ENCODE data around the gene PGBD5. TPM values are rescaled to one million over a fixed set of nuclear protein-coding genes. Genes with fewer than 3 reads are reported as not detected.

PGBD5 gene
- polyA plus RNA-seq, 1 donor (not counting 4 experiments of a cell fraction or from before 2014, with no cell fraction given), result 0.28 TPM

- no peak overlapping the region for H3K4me2 ChIP-seq (ENCODE audit: control insufficient read depth, extremely low read depth, insufficient read depth, low read depth, low read length)
- no peak for TF ChIP-seq CTCF (optimal IDR thresholded peaks at IDR 0.05 in 1 of 3, IDR thresholded peaks at IDR 0.05 in 1 of 3, conservative IDR thresholded peaks at IDR 0.05 in 1 of 3; ENCODE audit: extremely low read depth in 1 of 3, insufficient read depth in 2 of 3, low read length in 3 of 3)
- no peak for TF ChIP-seq EZH2 (IDR thresholded peaks at IDR 0.05; ENCODE audit: low read length)
- no peaks in the 10 kb centered on the region for H4K20me1 ChIP-seq (ENCODE audit: control insufficient read depth, extremely low read depth, insufficient read depth, low read length)
- no peak overlapping the region for H3K27ac ChIP-seq (ENCODE audit: control insufficient read depth, insufficient read depth, low read length)
- no peaks in the 10 kb centered on the region for H3K9me3 ChIP-seq (ENCODE audit: control insufficient read depth, low read depth, low read length)
- FAIRE-seq, result no peak
- dilution Hi-C loops (cut with MboI; ENCODE audit: extremely low pct_ligation_motif_present, low sequenced_read_pairs), result no loop called here
- H3K9ac ChIP-seq (ENCODE audit: control insufficient read depth, extremely low read depth, insufficient read depth, low read length), result no peak overlapping the region
- no peaks in the 10 kb centered on the region for H3K36me3 ChIP-seq (ENCODE audit: control insufficient read depth in 2 of 2, extremely low read depth in 1 of 2, insufficient read depth in 2 of 2, low read length in 2 of 2)
- no peak overlapping the region for H2AFZ ChIP-seq (ENCODE audit: control insufficient read depth, low read length)
- H3K4me1 ChIP-seq (ENCODE audit: control insufficient read depth, extremely low read depth, insufficient read depth, low read length), result no peaks in the 10 kb centered on the region
- H3K4me3 ChIP-seq (ENCODE audit: control insufficient read depth in 2 of 3, extremely low read depth in 1 of 3, insufficient read depth in 2 of 3, low read depth in 1 of 3, low read length in 3 of 3), result no peak overlapping the region
- H3K27me3 ChIP-seq (ENCODE audit: control insufficient read depth, extremely low read depth, insufficient read depth, low read length), result peaks cover 10% of the 10 kb centered on the region
- H3K79me2 ChIP-seq (ENCODE audit: control insufficient read depth, insufficient read depth, low read length), result no peaks in the 10 kb centered on the region
- no peaks in the 10 kb centered on the region for H3K9me1 ChIP-seq (ENCODE audit: control insufficient read depth, extremely low read depth, insufficient read depth, low read length)
- no peak for DNase-seq (ENCODE audit: low read depth, low spot score)
Measured at GRCh38 chr1:230288641-230289349, 137.3 kb downstream of the PGBD5 start.

- dilution Hi-C loops (cut with MboI; ENCODE audit: extremely low pct_ligation_motif_present, low sequenced_read_pairs), result no loop called here
- Histone ChIP-seq H3K27me3 (ENCODE audit: control insufficient read depth, extremely low read depth, insufficient read depth, low read length) (peaks cover 5% of the 10 kb centered on the region), H4K20me1 (ENCODE audit: control insufficient read depth, extremely low read depth, insufficient read depth, low read length) (no peaks in the 10 kb centered on the region), H3K4me3 (ENCODE audit: control insufficient read depth in 2 of 3, extremely low read depth in 1 of 3, insufficient read depth in 2 of 3, low read depth in 1 of 3, low read length in 3 of 3) (no peak overlapping the region), H3K4me2 (ENCODE audit: control insufficient read depth, extremely low read depth, insufficient read depth, low read depth, low read length) (no peak overlapping the region), H3K9me1 (ENCODE audit: control insufficient read depth, extremely low read depth, insufficient read depth, low read length) (no peaks in the 10 kb centered on the region), H2AFZ (ENCODE audit: control insufficient read depth, low read length) (no peak overlapping the region), H3K27ac (ENCODE audit: control insufficient read depth, insufficient read depth, low read length) (no peak overlapping the region), H3K79me2 (ENCODE audit: control insufficient read depth, insufficient read depth, low read length) (no peaks in the 10 kb centered on the region), H3K9ac (ENCODE audit: control insufficient read depth, extremely low read depth, insufficient read depth, low read length) (no peak overlapping the region), H3K9me3 (ENCODE audit: control insufficient read depth, low read depth, low read length) (no peaks in the 10 kb centered on the region), H3K4me1 (ENCODE audit: control insufficient read depth, extremely low read depth, insufficient read depth, low read length) (no peaks in the 10 kb centered on the region), H3K36me3 (ENCODE audit: control insufficient read depth in 2 of 2, extremely low read depth in 1 of 2, insufficient read depth in 2 of 2, low read length in 2 of 2) (no peaks in the 10 kb centered on the region)
- no peak for DNase-seq (ENCODE audit: low read depth, low spot score)
- no peak for FAIRE-seq
- TF ChIP-seq EZH2 (IDR thresholded peaks at IDR 0.05; ENCODE audit: low read length), result no peak
- TF ChIP-seq CTCF (optimal IDR thresholded peaks at IDR 0.05 in 1 of 3, IDR thresholded peaks at IDR 0.05 in 1 of 3, conservative IDR thresholded peaks at IDR 0.05 in 1 of 3; ENCODE audit: extremely low read depth in 1 of 3, insufficient read depth in 2 of 3, low read length in 3 of 3), result no peak
Measured at GRCh38 chr1:230287674-230288315, 138.3 kb downstream of the PGBD5 start.

Measured in keratinocyte (primary cell).